Activated B cell treated with CpG ODN at 0.5 μM for 24 hours (primary cell): ENCODE measurements around the gene OXGR1. TPM values are rescaled to one million over a fixed set of nuclear protein-coding genes. Genes with fewer than 3 reads are reported as not detected.
"Not testable (repeated sequence)": the region's sequence is repeated elsewhere in the genome, so short reads cannot be mapped to it uniquely, and the experiment has no call there.

Source experiments
- ATAC-seq: fragments of 200-7000 bp; cut with Tn5 transposase; one replicate; pipeline ENCODE4 v1.10.0; 2021; ENCODE audit warnings: low read depth, mild to moderate bottlenecking, moderate library complexity
- CTCF ChIA-PET: fragments of 350-600 bp; sonication (Branson Sonifier 250); formaldehyde crosslinking; loops from one replicate; lab custom pipeline; 2021; ENCODE audit warnings: antibody characterized with exemption; lab: Charles Lee
- POLR2A ChIA-PET: fragments of 350-600 bp; sonication (Branson Sonifier 250); formaldehyde crosslinking; loops from one replicate; lab custom pipeline; 2021; ENCODE audit warnings: antibody characterized with exemption; lab: Charles Lee
- DNase-seq: peaks from one replicate; pipeline ENCODE4 v3.0.0; 2022
- H3K27ac Mint-ChIP-seq: one replicate; pipeline ENCODE4 v1.8.0; 2020; ENCODE audit warnings: mixed read lengths
- H3K27me3 Mint-ChIP-seq: one replicate; pipeline ENCODE4 v1.8.0; 2021; ENCODE audit warnings: mixed read lengths
- H3K36me3 Mint-ChIP-seq: one replicate; pipeline ENCODE4 v1.8.0; 2021; ENCODE audit warnings: low read depth, mixed read lengths
- H3K4me1 Mint-ChIP-seq: one replicate; pipeline ENCODE4 v1.8.0; 2021; ENCODE audit warnings: mixed read lengths
- H3K4me3 Mint-ChIP-seq: one replicate; pipeline ENCODE4 v1.8.0; 2020; ENCODE audit warnings: mild to moderate bottlenecking, mixed read lengths
- H3K9me3 Mint-ChIP-seq: one replicate; pipeline ENCODE4 v1.8.0; 2020; ENCODE audit warnings: mixed read lengths
- intact Hi-C: fragments of 100-400 bp; cut with micrococcal nuclease; formaldehyde crosslinking; loops from one replicate; pipeline ENCODE4 v1.15.1; 2024
- total RNA-seq: library from RNA; stranded (reverse); gene quantifications from 2 replicates; pipeline ENCODE4 v1.2.3, GENCODE V29; 2022
- TF ChIP-seq, protein P1 (sequence below): fragments of 200-600 bp; IDR thresholded peaks from one replicate; pipeline ENCODE4 v1.8.0; 2022; ENCODE audit warnings: antibody characterized with exemption, mild to moderate bottlenecking

Gene OXGR1
- total RNA-seq, 1 donor from 2014 or later = not detected

DNA sequence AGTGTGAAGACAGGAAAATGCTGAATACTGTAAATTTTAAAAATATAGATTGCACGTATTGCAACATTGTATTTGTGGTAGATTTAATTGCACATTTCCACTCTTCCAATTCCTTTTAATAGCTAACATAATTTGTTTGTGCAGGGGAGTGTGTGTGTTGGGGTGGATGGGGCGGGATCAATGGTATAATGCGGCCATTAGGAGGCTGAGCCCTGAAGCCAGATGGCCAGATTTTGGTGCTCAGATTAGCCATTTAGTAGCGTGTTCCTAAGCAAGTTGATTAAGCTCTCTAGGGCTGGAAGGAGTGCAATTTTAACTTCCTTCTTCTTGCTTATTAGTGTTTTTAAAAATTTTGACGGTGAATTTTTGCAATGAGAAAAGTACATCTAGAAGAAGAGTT is 5.8 kb downstream of the OXGR1 start:
- CTCF ChIA-PET = no interaction called here

DNA sequence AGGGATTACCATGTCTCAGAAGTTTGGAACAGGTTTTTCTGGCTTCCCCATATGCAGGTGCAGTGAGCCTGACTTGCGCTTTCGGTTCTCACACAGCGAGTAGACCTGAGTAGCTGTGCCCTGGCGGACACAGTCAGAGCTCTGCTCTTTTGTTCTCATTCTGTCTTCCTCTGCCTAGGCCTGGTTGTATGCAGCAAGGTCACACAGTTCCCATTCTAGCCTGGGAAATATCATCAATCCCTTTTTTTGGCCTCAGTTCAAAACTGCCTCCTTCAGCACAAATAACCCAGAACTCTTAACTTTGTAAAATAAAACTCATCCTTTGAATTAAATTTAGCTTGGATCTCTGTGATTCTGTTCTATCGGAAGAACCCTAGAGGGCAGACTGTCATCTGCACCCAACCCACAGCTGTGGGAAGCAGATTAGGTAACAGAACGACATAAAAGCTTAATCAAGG is 10.2 kb downstream of the OXGR1 start:
- Mint-ChIP-seq H3K4me3 (no peak overlapping the region), H3K4me1 (no peaks in the 10 kb centered on the region), H3K9me3 (no peaks in the 10 kb centered on the region), H3K27ac (no peak overlapping the region), H3K36me3 (no peaks in the 10 kb centered on the region), H3K27me3 (no peaks in the 10 kb centered on the region)
- ATAC-seq (no peak), DNase-seq (no peak)
- TF ChIP-seq, protein P1, sequence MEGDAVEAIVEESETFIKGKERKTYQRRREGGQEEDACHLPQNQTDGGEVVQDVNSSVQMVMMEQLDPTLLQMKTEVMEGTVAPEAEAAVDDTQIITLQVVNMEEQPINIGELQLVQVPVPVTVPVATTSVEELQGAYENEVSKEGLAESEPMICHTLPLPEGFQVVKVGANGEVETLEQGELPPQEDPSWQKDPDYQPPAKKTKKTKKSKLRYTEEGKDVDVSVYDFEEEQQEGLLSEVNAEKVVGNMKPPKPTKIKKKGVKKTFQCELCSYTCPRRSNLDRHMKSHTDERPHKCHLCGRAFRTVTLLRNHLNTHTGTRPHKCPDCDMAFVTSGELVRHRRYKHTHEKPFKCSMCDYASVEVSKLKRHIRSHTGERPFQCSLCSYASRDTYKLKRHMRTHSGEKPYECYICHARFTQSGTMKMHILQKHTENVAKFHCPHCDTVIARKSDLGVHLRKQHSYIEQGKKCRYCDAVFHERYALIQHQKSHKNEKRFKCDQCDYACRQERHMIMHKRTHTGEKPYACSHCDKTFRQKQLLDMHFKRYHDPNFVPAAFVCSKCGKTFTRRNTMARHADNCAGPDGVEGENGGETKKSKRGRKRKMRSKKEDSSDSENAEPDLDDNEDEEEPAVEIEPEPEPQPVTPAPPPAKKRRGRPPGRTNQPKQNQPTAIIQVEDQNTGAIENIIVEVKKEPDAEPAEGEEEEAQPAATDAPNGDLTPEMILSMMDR = no peak
- intact Hi-C loops = no loop called here
- CTCF ChIA-PET = interaction anchor here (1.7 kb wide), 1 partner anchor 26 kb away, joined by 5 read pairs; no protein-coding TSS in a partner anchor
- POLR2A ChIA-PET = no interaction called here

More for the DNA sequence above, 5.8 kb downstream of the OXGR1 start:
- no peaks in the 10 kb centered on the region for H3K36me3 Mint-ChIP-seq
- ATAC-seq = no peak
- no peak for DNase-seq
- H3K4me1 Mint-ChIP-seq = peaks cover 2% of the 10 kb centered on the region
- intact Hi-C loops = no loop called here
- peaks cover 14% of the 10 kb centered on the region for H3K27me3 Mint-ChIP-seq
- TF ChIP-seq, protein P1 = no peak
- no peaks in the 10 kb centered on the region for H3K9me3 Mint-ChIP-seq
- no peak overlapping the region for H3K27ac Mint-ChIP-seq
- POLR2A ChIA-PET = no interaction called here
- H3K4me3 Mint-ChIP-seq = no peak overlapping the region

DNA sequence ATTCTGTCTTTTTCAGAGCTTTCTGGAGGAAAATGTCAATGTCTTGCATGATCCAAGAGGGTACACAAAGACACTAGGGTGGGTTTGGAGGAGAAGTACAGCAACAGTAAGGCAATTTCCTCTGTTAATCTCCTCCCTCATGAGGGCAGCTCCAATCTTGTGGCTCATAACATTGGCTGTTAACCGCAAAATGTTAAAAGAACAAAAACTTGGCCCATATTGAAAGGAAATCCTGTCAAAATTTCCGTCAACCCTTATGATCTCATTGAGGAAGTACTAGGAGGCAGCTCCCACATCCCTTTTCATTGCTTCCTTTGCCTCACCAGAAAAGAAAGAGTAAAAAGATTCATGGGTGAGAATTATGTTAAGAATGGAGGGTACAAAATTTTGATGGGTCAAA is 11.6 kb downstream of the OXGR1 start:
- Mint-ChIP-seq H3K36me3 (no peaks in the 10 kb centered on the region), H3K4me1 (no peaks in the 10 kb centered on the region), H3K27me3 (no peaks in the 10 kb centered on the region), H3K27ac (no peak overlapping the region), H3K4me3 (no peak overlapping the region), H3K9me3 (peaks cover 1% of the 10 kb centered on the region)
- no peak for ATAC-seq
- DNase-seq = no peak
- TF ChIP-seq, protein P1 = no peak
- ChIA-PET POLR2A (no interaction called here), CTCF (interaction anchor here (1.7 kb wide), 1 partner anchor 24 kb away, joined by 5 read pairs; no protein-coding TSS in a partner anchor)
- intact Hi-C loops = no loop called here

DNA sequence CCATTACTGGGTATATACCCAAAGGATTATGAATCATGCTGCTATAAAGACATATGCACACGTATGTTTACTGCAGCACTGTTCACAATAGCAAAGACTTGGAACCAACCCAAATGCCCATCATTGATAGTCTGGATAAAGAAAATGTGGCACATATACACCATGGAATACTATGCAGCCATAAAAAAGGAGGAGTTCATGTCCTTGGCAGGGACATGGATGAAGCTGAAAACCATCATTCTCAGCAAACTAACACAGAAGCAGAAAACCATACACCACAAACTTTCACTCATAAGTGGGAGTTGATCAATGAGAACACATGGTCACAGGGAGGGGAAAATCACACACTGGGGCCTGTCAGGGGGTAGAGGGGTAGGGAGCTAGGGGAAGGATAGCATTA is 14.4 kb downstream of the OXGR1 start:
- POLR2A ChIA-PET, intact Hi-C loops, DNase-seq, H3K9me3 Mint-ChIP-seq, H3K27me3 Mint-ChIP-seq, H3K4me3 Mint-ChIP-seq, H3K4me1 Mint-ChIP-seq, H3K36me3 Mint-ChIP-seq, H3K27ac Mint-ChIP-seq, CTCF ChIA-PET, ATAC-seq: not testable (repeated sequence)

DNA sequence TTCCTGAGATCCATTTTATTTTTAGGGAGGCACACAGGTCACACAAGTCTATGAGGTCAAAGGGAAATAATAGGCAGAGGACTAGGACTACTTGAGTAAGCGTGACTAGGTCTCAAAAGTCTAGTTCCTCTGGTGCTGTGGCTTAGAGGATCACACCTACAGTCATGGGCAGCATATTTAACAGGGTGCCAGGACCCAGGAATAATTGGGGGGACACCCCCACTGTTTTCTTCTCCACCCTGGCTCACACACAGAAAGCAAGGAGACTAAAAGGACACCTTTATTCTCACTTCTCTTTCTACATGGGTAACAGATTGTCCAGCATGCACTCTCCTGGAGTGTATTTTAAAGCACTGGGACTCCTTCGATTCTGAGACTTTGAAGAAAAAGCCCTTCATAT is 26.2 kb downstream of the OXGR1 start:
- Mint-ChIP-seq H3K4me1 (no peaks in the 10 kb centered on the region), H3K36me3 (no peaks in the 10 kb centered on the region), H3K9me3 (peaks cover 34% of the 10 kb centered on the region), H3K27ac (no peak overlapping the region), H3K27me3 (no peaks in the 10 kb centered on the region), H3K4me3 (no peak overlapping the region)
- no peak for ATAC-seq
- TF ChIP-seq, protein P1 = no peak
- CTCF ChIA-PET = no interaction called here
- POLR2A ChIA-PET = no interaction called here
- intact Hi-C loops = no loop called here
- DNase-seq = no peak

DNA sequence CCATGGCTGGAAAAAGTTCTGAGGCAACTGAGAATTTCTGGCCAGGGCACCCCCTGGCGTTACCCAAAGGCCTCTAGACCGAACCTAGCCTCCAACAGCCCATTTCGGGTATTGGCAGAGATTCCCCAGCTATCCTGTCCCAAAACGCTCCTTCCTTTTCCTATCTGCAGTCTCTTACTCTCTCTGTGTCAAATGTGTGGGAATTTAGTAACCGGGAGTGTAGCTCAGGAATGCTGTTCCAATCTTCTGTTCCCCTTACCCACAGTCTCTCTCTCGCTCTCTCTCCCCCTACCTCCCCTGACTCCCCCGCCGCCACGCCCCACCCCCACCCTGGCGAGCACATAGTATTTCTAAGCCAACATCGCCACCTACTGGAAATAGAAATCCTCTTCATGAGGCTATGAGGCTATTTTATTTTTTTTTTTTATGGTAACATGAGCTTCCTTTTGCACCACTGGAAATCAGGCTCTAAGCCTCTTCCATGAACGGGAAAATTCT is 27.0 kb downstream of the OXGR1 start:
- H3K9me3 Mint-ChIP-seq = peaks cover 34% of the 10 kb centered on the region
- no peaks in the 10 kb centered on the region for H3K36me3 Mint-ChIP-seq
- H3K27ac Mint-ChIP-seq = no peak overlapping the region
- no peak for DNase-seq
- ATAC-seq = no peak
- no peaks in the 10 kb centered on the region for H3K27me3 Mint-ChIP-seq
- TF ChIP-seq, protein P1 = no peak
- H3K4me1 Mint-ChIP-seq = no peaks in the 10 kb centered on the region
- POLR2A ChIA-PET = no interaction called here
- CTCF ChIA-PET = no interaction called here
- no peak overlapping the region for H3K4me3 Mint-ChIP-seq
- intact Hi-C loops = no loop called here
